GM19397 (cell line): ENCODE results near the gene MAMDC4.
A peak's percentile ranks its signal among the peaks of the same experiment; 100 is the strongest.
"Not testable (repeated sequence)": the region's sequence is repeated elsewhere in the genome, so short reads cannot be mapped to it uniquely, and the experiment has no call there.

Source experiments
- ATAC-seq: cut with Tn5 transposase; IDR thresholded peaks from one replicate; pipeline ENCODE4 v1.9.1; 2021; ENCODE audit warnings: mild to moderate bottlenecking, moderate library complexity; ENCODE audit not compliant: unreplicated experiment

The MAMDC4 gene

GRCh38 chr9:136851941-136852663 lies at the start of gene MAMDC4:
Gene MAMDC4 (plus strand): TSS chr9:136852346. CDS start chr9:136852417, 71 bp downstream.
- no peak for ATAC-seq

- ATAC-seq, result not testable (repeated sequence)
Measured at GRCh38 chr9:136803009-136803550, 49.1 kb upstream of the MAMDC4 start.

GRCh38 chr9:136803551-136804508 lies 48.3 kb upstream of the MAMDC4 start:
- ATAC-seq, result no peak

GRCh38 chr9:136804509-136805206 lies 47.5 kb upstream of the MAMDC4 start:
- no peak for ATAC-seq

GRCh38 chr9:136805207-136805740 lies 46.9 kb upstream of the MAMDC4 start:
- no peak for ATAC-seq

- ATAC-seq, result no peak
Measured at GRCh38 chr9:136806067-136806466, 46.1 kb upstream of the MAMDC4 start.

GRCh38 chr9:136806631-136807201 lies 45.4 kb upstream of the MAMDC4 start:
- ATAC-seq, result no peak

- peak; percentile 82 for ATAC-seq
Measured at GRCh38 chr9:136807281-136808074, 44.7 kb upstream of the MAMDC4 start, which contains the start of gene RABL6. Gene RABL6 (plus strand): TSS chr9:136807948. CDS start chr9:136808197, 249 bp downstream.

GRCh38 chr9:136808075-136808805 lies 43.9 kb upstream of the MAMDC4 start:
- ATAC-seq, result peak; percentile 34

- no peak for ATAC-seq
Measured at GRCh38 chr9:136808806-136809158, 43.4 kb upstream of the MAMDC4 start.

GRCh38 chr9:136814725-136815421 lies 37.3 kb upstream of the MAMDC4 start:
- ATAC-seq, result no peak

- no peak for ATAC-seq
Measured at GRCh38 chr9:136815422-136815782, 36.7 kb upstream of the MAMDC4 start.

- ATAC-seq, result no peak
Measured at GRCh38 chr9:136820971-136821825, 30.9 kb upstream of the MAMDC4 start.

- no peak for ATAC-seq
Measured at GRCh38 chr9:136821826-136822544, 30.2 kb upstream of the MAMDC4 start.

GRCh38 chr9:136823136-136824046 lies 28.8 kb upstream of the MAMDC4 start:
- ATAC-seq, result no peak
